H1 (cell line): ENCODE measurements around the gene ANXA2. TPM values are rescaled to one million over a fixed set of nuclear protein-coding genes. Genes with fewer than 3 reads are reported as not detected.

Experiments used
- CEBPB ChIP-seq: IDR thresholded peaks from 2 replicates; pipeline ENCODE4 v1.6.1; 2012; ENCODE audit warnings: low read depth, low read length
- CHD7 ChIP-seq: fragments of 300-600 bp; sonication (generic); IDR thresholded peaks from 2 replicates; pipeline ENCODE4 v1.7.1; 2012; ENCODE audit warnings: low read length, moderate library complexity, mild to moderate bottlenecking, inconsistent platforms; ENCODE audit not compliant: insufficient replicate concordance
- HDAC2 ChIP-seq, 2 experiments: fragments of 300-600 bp in 1 of 2; sonication (generic) in 1 of 2; IDR thresholded peaks; 2 replicates each; pipeline ENCODE4 v1.6.1; 2011 to 2012; ENCODE audit warnings: low read depth in 2 of 2, low read length in 2 of 2, mild to moderate bottlenecking in 2 of 2, moderate library complexity in 2 of 2, borderline replicate concordance in 1 of 2, inconsistent platforms in 1 of 2
- JUN ChIP-seq: IDR thresholded peaks from 2 replicates; pipeline ENCODE4 v1.6.1; 2011; ENCODE audit warnings: low read depth, mild to moderate bottlenecking, improper control_type of control experiment, low read length
- MAFK ChIP-seq: IDR thresholded peaks from 2 replicates; pipeline ENCODE4 v1.6.1; 2012; ENCODE audit warnings: low read depth, mild to moderate bottlenecking, improper control_type of control experiment, low read length
- MAX ChIP-seq: IDR thresholded peaks from 2 replicates; pipeline ENCODE4 v1.6.1; 2012; ENCODE audit warnings: inconsistent platforms
- POLR2A ChIP-seq, 2 experiments: IDR thresholded peaks; 1 replicate in 1 of 2; 2 replicates in 1 of 2; pipeline ENCODE4 v1.6.1; 2011; ENCODE audit warnings: low read depth in 2 of 2, low read length in 2 of 2, mild to moderate bottlenecking in 2 of 2; ENCODE audit errors: control extremely low read depth in 1 of 2
- RFX5 ChIP-seq: IDR thresholded peaks from 2 replicates; pipeline ENCODE4 v1.6.1; 2011; ENCODE audit warnings: low read depth, low read length, improper control_type of control experiment, borderline replicate concordance
- RXRA ChIP-seq: IDR thresholded peaks from 2 replicates; pipeline ENCODE4 v1.6.1; 2011; ENCODE audit warnings: low read depth, mild to moderate bottlenecking, low read length, moderate library complexity; ENCODE audit not compliant: insufficient read depth
- SRF ChIP-seq: IDR thresholded peaks from 2 replicates; pipeline ENCODE4 v1.6.1; 2011; ENCODE audit warnings: mild to moderate bottlenecking, low read depth, low read length, moderate library complexity
- TAF7 ChIP-seq: optimal IDR thresholded peaks from 2 replicates; pipeline ENCODE3; 2011; ENCODE audit warnings: low read depth, mild to moderate bottlenecking, inconsistent platforms, low read length, moderate library complexity, borderline replicate concordance
- TEAD4 ChIP-seq: IDR thresholded peaks from 2 replicates; pipeline ENCODE4 v1.6.1; 2012; ENCODE audit warnings: low read depth, low read length, inconsistent platforms, mixed read lengths
- polyA plus RNA-seq, 7 experiments: library from polyadenylated mRNA; depleted of rRNA in 3 of 7; stranded (reverse) in 5 of 7; unstranded in 2 of 7; fragments of >200 nt in 5 of 7; fragments of 200-250 nt in 2 of 7; gene quantifications; 1 replicate in 5 of 7; 2 replicates in 1 of 7; 4 replicates in 1 of 7; pipeline versions ENCODE4 v1.2.1 to v1.2.3, GENCODE V29; 2011 to 2013; ENCODE audit warnings: missing spikeins in 2 of 7, mixed read lengths in 2 of 7
- total RNA-seq: library from RNA; stranded (reverse); fragmentation: NEBNext Ultra II Directional; extraction: Animal tissue kit (Norgen Biotek cat#: 25700); gene quantifications from 2 replicates; pipeline ENCODE4 v1.2.1, GENCODE V29; 2021

The ANXA2 gene
- total and polyA plus RNA-seq, 2 of the 8 experiments (the other 6 are each of a cell fraction or from before 2014, with no cell fraction given): 178 to 217 TPM

GRCh38 chr15:60373327-60373726 lies 24.5 kb downstream of the ANXA2 start (continued):
- TF ChIP-seq CHD7 (no peak), RFX5 (no peak), JUN (no peak), MAX (no peak), SRF (no peak), CEBPB (no peak), POLR2A (IDR thresholded peaks at IDR 0.05; ENCODE audit: control extremely low read depth in 1 of 2, low read depth in 2 of 2, low read length in 2 of 2) (no peak), RXRA (no peak), HDAC2 (IDR thresholded peaks at IDR 0.05; ENCODE audit: borderline replicate concordance in 1 of 2, low read depth in 2 of 2, low read length in 2 of 2) (no peak), MAFK (no peak), TAF7 (no peak), TEAD4 (no peak)
